Gastroesophageal sphincter (tissue), 3 donors: Measurements from ENCODE around the gene IER5L.

Experiments
- CTCF ChIP-seq, 4 experiments: fragments of 200-600 bp in 2 of 4; fragments of 450-650 bp in 2 of 4; sonication (generic) in 1 of 4; IDR thresholded peaks; one replicate each; pipeline ENCODE4 v1.5.1; 2017 to 2019; ENCODE audit warnings: antibody characterized with exemption in 4 of 4, mild to moderate bottlenecking in 2 of 4, moderate library complexity in 2 of 4
- EP300 ChIP-seq: sonication (generic); formaldehyde crosslinking; IDR thresholded peaks from one replicate; pipeline ENCODE4 v1.6.1; 2017; ENCODE audit warnings: antibody characterized with exemption, mild to moderate bottlenecking

GRCh38 chr9:129150672-129151211 lies 27.3 kb downstream of the IER5L start:
- TF ChIP-seq EP300: no peak
- TF ChIP-seq CTCF (IDR thresholded peaks at IDR 0.05): no peak
